GM19043 (cell line): ENCODE measurements around the gene DIP2A.
"Not testable (repeated sequence)": the region's sequence is repeated elsewhere in the genome, so short reads cannot be mapped to it uniquely, and the experiment has no call there.

ENCODE experiments used
- ATAC-seq: cut with Tn5 transposase; IDR thresholded peaks from one replicate; pipeline ENCODE4 v1.9.1; 2021; ENCODE audit warnings: low read depth; ENCODE audit not compliant: unreplicated experiment

Gene DIP2A

DNA sequence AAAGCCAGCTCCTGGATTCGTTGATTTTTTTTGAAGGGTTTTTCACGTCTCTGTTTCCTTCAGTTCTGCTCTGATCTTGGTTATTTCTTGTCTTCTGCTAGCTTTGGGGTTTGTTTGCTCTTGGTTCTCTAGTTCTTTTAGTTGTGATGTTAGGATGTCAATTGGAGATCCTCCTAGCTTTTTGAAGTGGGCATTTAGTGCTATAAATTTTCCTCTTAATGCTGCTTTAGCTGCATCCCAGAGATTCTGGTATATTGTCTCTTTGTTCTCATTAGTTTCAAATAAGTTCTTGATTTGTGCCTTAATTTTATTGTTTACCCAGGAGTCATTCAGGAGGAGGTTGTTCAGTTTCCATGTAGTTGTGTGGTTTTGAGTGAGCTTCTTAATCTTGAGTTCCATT, 120.7 kb downstream of the DIP2A start:
- not testable (repeated sequence) for ATAC-seq

DNA sequence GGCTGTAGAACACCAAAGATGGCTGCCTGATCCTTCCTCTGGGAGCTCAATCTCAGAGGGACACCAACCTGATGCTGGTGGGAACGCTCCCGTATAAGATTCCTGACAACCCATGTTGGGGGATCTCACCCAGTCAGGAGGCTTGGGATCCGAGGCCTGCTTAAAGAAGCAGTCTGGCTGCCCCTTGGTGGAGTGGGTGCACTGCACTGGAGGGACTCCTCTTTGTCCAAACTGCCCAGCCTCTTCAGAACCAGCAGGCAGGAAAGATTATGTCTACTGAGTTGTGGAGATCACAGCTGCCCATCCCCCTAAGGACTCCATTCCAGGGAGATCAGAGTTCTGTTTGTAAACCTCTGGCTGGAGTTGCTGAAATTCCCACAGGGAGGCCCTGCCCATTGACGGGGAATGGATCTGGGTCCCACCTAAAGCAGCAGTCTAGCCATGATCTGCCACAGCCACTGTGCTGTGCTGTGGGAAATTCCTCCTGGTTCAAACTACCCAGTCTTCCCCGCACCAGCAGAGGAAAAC, 123.2 kb downstream of the DIP2A start:
- ATAC-seq = no peak

DNA sequence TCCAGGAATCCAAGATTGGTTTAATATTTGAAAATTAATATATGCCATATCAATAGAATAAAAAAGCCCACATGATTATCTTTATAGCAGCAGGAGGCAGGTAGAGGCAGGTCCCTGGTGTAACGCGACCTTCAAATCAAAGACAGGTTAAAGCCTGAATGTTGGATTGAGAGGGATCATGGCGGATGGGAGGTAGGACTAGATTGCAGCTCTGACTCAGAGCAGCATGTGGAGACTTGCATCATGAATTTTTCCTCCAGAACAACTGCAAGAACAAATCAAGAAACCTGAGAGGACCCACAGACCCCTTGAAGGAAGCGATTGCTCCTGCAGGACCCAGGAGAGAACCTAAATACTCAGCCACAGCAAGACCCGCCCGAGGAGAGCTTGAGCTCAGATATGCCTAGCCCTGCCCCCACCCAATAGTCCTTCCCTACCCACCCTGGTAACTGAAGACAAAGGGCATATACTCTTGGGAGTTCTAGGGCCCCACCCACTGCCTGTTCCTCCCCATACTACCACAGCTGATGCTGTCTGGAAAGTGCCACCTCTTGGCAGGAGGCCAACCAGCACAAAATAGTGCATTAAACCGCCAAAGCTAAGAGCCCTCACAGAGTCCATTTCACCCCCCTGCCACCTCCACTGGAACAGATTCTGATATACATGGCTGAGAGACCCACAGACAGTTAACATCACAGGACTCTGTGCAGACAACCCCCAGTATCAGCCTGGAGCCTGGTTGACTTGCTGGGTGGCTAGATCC, 126.7 kb downstream of the DIP2A start:
- no peak for ATAC-seq

DNA sequence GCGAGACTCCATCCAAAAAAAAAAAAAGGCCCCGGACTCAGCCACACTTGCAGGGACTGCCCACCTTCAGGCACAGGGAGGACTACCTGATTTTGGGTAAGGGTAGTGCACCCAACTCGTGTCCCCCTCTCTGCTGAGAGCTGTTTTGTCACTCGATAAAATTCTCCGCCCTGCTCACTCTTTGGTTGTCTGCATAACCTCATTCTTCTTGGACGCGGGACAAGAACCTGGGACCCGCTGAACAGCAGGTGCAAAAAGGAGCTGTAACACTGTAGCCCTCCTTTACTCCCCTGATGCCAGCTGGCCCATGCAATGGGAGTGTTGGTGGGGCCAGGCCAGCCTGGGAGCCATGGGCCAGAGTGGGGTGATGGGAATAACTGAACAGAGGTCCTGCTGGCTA, 135.6 kb downstream of the DIP2A start:
- ATAC-seq = no peak

DNA sequence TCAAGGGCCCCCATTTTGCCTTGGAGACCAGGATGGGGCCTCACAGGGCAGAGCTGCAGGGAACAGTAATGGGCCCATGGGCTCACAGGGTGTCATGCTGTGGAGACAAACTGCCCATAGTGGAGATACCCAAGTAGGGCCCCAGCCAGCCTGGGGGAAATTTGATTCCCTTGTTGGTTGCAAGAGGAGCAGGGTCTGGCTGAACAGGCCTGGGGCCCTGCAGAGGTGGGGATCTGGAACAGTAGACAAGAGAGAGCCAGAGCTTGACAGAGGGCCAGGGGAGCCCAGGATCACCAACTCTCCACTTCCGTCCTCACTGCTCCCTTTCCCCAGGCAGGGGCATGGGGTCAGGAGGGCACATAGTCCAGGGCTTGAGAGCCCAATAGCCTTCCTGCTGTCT, 137.5 kb downstream of the DIP2A start:
- no peak for ATAC-seq

DNA sequence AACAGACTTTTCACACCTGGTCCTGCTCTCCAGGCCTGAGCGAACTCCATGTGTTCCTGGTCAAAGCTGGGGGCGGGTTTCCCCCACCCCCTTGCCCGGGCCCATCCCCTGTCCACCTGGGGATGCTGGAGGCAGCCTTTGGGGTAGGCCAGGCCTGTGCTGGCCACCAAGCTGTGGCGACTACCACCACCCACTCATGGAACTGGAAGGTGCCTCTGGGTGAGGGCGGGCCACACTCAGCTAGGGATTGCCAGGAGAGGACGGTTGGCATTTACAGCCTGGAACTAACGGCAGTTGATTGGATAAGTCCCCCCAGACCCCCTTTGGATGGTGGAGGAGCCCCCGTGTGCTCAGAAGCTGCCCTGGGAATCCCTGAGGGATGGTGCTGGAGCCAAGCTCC, 138.3 kb downstream of the DIP2A start:
- ATAC-seq = no peak

DNA sequence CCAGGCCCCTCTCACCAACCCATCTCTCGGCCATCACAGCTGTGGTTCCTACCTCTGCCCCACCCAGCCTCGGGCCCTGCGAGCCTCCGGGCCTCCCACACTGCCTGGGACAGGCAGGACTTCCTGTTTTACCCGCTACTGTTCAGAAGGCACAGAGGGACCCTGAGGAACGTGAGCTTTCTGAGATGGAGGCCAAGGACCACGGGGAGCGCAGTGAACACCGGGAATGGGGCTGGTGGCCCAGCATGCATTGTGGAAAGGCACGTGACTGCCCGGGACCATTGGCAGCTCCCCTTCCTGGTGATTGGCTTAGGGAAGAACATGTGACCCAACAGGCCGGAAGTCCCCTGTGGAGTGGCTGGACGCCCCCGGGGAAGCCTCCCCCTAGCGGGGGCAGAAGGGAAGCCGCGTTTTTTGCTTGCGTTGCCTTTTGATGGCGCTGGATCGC, 139.2 kb downstream of the DIP2A start:
- ATAC-seq = no peak

DNA sequence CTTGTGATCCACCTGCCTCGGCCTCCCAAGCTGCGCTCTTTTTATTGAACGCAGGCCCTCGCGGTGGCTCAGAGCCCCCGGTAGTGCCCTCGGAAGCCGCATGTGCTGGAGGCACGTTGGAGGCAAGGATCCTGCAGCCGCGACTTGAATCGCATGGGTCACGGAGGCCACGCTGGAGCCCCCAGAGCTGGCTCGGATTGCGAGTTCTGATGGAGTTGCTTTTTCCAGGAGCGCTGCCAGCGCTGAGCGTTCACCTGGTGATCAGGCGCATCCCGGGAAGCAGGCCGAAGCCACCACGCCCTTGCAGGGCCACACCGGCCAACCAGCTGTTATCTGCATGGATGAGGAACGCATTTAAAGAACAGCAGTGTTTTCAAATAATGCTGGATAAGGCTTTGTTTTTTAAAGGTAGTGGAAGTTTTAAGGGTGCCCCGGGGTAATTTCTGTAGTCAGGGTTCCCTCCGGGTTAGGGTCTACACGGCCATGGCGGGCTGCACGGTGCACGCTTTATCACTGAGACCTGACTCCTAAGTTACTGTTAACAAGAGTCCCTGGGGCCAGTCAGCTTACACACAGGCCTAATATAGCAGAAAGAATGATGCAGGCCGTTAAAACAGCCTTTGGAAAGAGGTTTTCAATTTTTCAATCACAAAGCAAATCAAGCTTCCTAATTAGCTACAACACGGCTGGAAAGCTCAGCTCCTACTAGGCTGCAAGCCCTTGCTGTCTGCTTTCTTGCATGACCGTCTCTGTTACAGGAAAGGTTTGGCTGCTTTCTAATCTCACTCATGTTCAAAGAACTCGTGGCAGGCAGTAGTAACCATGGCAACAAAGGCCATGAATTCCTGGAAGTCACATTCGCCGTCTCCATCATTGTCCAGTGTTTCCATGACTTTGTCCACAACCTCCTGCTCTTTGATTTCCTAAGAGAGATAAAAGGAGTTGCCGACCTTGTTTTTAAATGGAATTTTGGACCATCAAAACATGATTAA, 140.2 kb downstream of the DIP2A start:
- no peak for ATAC-seq

DNA sequence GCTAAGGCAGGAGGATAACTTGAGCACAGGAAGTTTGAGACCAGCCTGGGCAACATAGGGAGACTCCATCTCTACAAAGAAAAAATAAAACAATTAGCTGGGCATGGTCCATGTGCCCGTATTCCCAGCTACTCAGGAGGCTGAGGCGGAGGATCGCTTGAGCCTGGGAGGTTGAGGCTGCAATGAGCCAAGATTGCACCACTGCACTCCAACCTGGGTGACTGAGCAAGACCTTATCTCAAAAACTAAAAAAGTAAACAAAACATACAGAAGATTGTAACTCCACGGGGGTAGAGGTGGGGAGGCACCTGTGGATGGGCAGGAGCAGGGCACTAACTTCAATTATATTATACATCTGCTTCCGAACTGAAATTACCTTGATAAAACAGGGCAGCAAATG, 141.6 kb downstream of the DIP2A start:
- no peak for ATAC-seq

DNA sequence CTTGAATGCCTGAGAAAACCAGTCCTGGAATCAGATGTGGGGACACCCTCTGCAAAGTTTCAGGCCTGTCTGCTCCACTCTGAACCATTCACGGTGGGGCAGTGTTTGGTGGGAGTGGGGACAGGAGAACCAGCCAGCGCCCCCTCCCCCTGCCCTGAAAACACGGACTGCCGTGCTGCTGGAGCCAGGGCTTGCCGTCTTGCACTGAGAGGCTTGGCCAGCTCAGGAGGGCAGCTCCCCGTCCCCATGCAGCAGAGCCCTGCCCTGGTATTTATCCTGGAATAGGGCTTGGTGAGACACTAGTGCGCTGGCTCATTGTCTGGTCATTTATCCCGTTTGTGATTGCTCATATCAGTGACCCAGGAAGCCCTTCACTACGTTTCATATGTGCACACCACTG, 142.3 kb downstream of the DIP2A start:
- ATAC-seq = no peak

DNA sequence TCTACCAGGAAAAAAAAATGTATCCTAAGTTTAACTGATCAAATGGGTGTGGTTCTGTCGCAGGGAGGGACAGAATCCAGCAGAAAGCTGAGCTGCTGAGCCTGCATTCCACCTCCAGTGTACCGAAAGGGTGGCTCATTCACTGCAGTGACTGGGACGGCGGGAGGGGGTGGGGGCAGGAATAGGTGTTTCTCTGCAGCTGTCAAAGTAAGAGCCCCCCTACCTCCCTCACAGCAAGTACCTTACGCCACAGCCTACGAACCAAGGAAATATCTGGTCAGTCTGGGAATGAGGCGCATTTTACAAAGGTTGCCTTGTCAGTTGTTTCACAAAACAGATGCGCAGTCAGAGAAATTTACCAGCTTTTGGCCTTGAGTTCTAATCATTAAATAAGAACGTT, 144.5 kb downstream of the DIP2A start:
- no peak for ATAC-seq

DNA sequence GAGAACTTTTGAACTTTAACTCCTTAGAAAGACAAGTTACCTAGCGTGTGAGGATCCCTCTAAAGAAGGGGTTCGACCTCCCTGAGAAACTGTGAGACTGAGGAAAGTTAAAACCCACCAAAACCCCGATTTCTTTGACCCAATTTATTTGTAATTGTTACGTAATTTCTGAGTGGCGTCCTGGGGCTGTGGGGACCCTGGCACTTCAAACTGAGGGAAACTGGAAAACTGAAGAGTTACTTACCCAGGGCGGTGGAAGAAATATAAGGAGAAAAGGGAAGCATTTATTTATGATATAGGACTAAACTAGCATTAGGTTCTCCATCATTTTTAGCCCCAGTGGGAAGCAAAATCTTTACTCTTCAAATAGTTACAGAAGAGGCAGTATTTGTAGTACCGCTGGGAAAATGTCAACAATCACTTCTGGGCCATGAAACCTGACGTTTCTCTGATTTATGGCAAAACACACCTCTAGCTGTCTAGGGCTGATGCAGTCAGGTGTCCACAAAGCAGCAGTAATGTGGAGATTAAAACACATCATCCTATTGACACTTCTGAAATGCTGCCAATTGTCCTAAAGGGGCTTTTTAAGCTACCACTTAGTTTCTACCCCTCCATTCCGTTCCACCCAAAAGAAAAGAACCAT, 145.8 kb downstream of the DIP2A start:
- no peak for ATAC-seq

DNA sequence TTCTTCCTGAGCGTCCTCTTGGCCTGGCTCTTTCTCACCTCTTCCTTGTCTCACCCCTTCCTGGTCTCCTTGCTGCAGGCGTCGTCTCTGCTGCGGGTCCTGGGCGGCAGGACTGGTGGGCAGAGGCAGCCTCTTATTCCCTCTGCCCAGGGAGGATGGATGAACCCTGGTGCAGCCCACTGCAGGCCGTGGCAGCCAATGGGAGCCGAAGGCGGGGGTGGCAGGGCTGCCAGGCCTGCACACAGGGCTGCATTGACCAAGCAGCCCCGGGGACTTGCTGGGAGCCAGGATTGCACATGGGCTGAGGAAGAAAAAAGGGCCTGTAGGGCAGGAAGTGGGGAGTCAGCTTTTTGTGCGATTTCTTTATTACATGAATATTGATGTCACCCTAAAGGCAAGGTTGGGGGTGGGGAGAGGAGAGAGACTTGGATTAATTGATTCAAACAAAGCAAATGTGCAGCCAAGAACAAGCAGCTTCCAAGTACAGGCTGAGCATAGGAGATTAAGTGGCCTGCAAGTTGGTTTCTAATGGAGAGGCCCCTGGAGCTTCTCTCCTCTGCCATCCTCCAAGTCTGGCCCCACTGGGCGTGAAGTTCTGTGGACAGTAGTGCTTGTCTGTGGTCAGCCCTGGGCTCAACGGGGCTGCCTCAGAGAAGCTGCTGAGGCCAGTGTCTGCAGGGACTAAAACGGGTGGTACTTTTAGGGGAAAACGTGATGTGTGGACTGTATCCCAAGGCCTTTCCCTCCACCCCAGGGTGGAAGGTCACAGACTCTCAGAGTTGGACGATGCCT, 146.5 kb downstream of the DIP2A start, which contains the start of gene S100B:
S100B (minus strand) TSS at position 108 of the 792 bp plus-strand sequence. CDS start 2,667 bp downstream, outside the sequence.
- no peak for ATAC-seq

DNA sequence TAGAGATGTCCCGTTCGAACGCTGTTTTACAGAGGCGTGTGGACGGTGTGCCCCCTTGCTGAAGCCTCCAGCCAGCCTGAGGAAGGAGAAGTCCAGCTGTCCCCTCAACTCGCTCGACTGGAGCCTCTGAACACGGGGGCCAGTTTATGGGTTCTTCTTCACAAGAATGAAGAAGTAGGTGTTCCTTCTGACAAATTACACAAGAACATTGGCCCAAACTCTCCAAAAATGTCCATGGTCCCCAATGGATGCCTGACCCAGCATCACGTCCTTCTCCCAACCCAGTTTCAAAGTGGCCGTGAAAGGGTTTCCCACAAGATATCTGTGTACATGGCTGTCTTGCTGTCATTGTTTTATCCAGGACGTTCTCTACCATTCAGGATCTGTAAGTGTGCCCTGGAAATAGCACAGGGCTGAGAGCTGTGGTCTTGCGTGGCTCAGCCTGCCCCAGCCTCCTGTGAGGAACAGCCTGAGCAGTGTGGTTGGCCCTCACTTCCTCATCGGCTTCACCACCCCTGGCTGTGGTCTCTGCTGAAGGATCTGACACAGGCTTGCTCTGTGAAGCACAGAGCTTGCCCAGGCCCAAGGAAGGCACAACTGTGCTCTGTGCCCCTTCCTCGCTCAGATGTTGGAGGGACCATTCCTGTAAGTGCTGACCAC, 147.2 kb downstream of the DIP2A start:
- ATAC-seq = no peak

DNA sequence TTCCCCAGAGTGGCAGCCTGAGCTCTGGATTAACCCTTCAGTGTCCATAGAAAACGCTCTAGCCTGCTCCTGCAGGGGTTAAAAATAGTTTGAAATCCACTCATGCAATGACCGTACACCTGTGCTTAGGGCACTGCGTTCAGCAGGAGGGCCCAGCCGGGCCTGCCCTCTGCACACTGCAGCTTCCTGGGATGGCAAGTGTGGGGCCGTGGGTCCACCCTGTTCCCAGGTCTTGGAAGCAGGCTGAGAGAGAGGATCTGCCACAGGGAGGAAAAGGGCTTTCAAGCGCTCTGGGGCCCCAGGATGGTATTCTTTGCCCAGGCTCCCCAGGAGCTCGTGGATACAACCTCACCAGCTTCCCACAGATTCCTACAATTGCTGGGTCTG, 147.7 kb downstream of the DIP2A start:
- ATAC-seq = no peak

DNA sequence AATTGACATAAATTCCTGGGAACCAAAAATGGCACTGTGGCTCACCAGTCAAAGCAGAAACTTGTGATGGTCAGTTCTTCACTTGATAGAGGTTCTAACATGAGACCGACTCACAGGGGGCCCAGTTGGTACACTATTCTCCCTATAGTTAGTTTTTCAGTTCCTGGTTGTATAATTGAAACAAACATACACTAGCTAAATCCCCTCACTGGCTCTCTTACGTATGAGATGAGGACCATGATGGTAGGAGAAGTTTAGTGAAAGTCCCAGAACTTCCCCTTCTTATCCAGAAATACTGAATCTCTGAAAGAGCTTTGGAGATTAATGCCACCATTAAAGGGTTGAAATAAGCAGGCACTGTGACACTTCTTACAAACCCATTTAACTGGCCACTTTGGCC, 148.9 kb downstream of the DIP2A start:
- ATAC-seq = no peak

DNA sequence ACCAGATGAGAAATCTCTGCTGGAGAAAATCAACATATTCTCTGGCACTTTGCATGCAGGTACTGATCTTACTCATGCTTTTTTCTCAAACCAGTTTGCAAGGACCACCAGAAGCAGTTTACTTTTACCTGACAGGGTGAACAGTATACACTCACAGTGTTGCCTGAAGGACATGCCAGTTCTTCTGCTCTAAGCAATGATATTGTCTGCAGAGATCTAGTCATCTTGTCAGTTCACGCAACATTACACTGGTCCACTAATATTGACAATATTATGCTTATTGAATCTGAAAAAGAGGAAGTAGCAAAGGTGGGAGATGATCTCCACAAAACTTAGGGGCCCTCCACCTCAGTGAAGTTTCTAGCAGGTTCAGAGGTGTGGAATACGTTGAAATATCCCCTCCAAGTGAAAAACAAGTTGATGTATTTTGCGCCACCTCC, 150.0 kb downstream of the DIP2A start:
- no peak for ATAC-seq

DNA sequence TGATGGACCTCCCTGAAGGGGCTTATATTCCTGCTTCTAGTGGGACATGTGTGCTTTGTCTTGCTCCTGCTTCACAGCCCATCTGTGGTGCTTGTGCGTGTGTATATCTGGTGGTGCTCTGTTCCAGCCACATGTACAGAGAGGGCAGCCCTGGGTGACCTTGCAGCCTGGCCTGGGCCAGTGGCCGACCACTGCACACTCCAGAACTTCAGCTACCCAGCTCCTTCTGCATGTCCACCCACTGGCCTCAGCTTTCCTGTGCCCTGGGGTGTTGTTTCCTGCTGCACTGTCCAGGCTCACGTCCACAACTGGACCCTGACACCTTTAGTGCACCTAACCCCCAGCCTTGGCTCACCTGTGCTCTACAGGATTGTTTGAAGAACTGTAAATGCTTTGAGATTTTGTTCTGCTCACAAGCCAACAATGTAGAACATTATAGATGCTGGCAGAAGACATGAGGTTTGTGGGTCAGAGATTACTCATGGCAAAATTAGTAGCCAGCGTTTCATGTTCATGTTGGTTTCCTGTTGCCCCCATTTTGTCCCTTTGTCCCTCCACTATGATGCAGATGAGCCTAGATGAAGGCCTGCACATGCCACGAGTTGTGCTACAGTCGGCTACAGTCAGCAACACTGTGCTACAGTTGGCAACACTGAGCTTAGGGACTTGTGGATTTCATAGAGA, 151.5 kb downstream of the DIP2A start:
- no peak for ATAC-seq

DNA sequence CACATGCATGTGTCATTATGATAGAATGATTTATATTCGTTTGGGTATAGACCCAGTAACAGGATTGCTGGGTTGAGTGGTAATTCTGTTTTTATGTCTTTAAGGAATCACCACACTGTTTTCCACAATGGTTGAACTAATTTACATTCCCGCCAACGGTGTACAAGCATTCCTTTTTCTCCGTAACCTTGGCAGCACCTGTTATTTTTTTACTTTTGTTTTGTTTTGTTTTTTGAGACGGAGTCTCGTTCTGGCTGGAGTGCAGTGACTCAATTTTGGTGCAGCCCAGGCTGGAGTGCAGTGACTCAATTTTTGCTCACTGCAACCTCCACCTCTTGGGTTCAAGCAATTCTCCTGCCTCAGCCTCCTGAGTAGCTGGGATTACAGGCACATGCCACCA, 154.7 kb downstream of the DIP2A start:
- no peak for ATAC-seq
